Tibial artery (tissue), 4 donors: ENCODE measurements around the gene ZNF346.
"Not testable (repeated sequence)": the region's sequence is repeated elsewhere in the genome, so short reads cannot be mapped to it uniquely, and the experiment has no call there.

Experiments used
- DNase-seq, 2 donors: peaks; one replicate each; pipeline ENCODE4 v3.0.0-alpha.2; 2019
- H3K27ac ChIP-seq, 2 donors: fragments of 200-600 bp; sonication (generic) in 1 of 2; 1 replicate in 1 of 2; 2 replicates in 1 of 2; pipeline ENCODE4 v1.5.1; 2018 to 2019; ENCODE audit warnings: mild to moderate bottlenecking in 1 of 2
- H3K27me3 ChIP-seq, 2 donors: fragments of 200-600 bp; sonication (generic) in 1 of 2; one replicate each; pipeline versions ENCODE4 v1.5.1 to v1.6.0; 2016 to 2019
- H3K36me3 ChIP-seq, 3 donors: fragments of 200-600 bp; sonication (generic) in 2 of 3; one replicate each; pipeline ENCODE4 v1.5.1; 2016 to 2019; ENCODE audit warnings: mild to moderate bottlenecking in 2 of 3
- H3K4me1 ChIP-seq, 4 donors: fragments of 200-600 bp; sonication (generic) in 2 of 4; 1 replicate in 3 of 4; 2 replicates in 1 of 4; pipeline ENCODE4 v1.5.1; 2016 to 2019
- H3K4me3 ChIP-seq, 2 donors: fragments of 200-600 bp; sonication (generic) in 1 of 2; 1 replicate in 1 of 2; 2 replicates in 1 of 2; pipeline ENCODE4 v1.5.1; 2018 to 2019; ENCODE audit warnings: mild to moderate bottlenecking in 2 of 2
- H3K9me3 ChIP-seq, 3 donors: fragments of 200-600 bp; sonication (generic) in 1 of 3; one replicate each; pipeline ENCODE4 v1.5.1; 2016 to 2019
- intact Hi-C: fragments of 100-400 bp; cut with DNase I; formaldehyde crosslinking; loops from one replicate; pipeline ENCODE4 v1.15.0; 2023; ENCODE audit warnings: low total_unique reads
- TF ChIP-seq, protein P1 (sequence below), 2 experiments: fragments of 200-600 bp in 1 of 2; fragments of 450-650 bp in 1 of 2; IDR thresholded peaks; one replicate each; pipeline ENCODE4 v1.5.1; 2017 to 2019; ENCODE audit warnings: antibody characterized with exemption in 2 of 2, mild to moderate bottlenecking in 1 of 2, moderate library complexity in 1 of 2

Gene ZNF346

GRCh38 chr5:177022386-177023302, at the start of gene ZNF346:
TSS of gene ZNF346 (plus strand) at chr5:177022696. CDS start at chr5:177022739, 43 bp downstream.
- Histone ChIP-seq H3K36me3 (peaks cover 0 to 6% (median 0%) of the 10 kb centered on the region in 3 donors), H3K27ac (peak within 1 kb of the TSS; percentile 83 to 91), H3K4me1 (peaks cover 0 to 13% (median 11%) of the 10 kb centered on the region in 4 donors), H3K27me3 (no peaks in the 10 kb centered on the region), H3K4me3 (peak within 1 kb of the TSS; percentile 90 to 93), H3K9me3 (no peaks in the 10 kb centered on the region)
- TF ChIP-seq, protein P1, sequence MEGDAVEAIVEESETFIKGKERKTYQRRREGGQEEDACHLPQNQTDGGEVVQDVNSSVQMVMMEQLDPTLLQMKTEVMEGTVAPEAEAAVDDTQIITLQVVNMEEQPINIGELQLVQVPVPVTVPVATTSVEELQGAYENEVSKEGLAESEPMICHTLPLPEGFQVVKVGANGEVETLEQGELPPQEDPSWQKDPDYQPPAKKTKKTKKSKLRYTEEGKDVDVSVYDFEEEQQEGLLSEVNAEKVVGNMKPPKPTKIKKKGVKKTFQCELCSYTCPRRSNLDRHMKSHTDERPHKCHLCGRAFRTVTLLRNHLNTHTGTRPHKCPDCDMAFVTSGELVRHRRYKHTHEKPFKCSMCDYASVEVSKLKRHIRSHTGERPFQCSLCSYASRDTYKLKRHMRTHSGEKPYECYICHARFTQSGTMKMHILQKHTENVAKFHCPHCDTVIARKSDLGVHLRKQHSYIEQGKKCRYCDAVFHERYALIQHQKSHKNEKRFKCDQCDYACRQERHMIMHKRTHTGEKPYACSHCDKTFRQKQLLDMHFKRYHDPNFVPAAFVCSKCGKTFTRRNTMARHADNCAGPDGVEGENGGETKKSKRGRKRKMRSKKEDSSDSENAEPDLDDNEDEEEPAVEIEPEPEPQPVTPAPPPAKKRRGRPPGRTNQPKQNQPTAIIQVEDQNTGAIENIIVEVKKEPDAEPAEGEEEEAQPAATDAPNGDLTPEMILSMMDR (IDR thresholded peaks at IDR 0.05): peak; percentile 49
- peak; percentile 90 to 94 for DNase-seq
- intact Hi-C loops: no loop called here

DNA sequence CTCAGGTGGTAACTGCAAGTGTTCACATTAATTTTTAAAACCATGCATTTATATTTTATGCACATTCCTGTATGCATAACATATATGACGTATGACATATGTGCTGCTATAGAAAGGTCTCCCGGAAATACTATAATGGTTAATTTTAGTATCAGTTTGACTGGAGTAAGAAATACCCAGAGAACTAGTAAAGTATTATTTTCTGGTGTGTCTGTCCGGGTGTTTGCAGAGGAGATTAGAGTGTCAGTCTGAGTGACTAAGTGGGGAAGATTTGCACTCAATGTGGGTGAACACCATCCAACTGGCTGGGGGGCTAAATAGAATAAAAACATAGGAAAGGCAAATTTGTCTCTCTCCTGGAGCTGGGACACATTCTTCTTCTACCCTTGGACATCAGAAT, 42.8 kb upstream of the ZNF346 start:
- intact Hi-C loops: no loop called here
- TF ChIP-seq, protein P1 (IDR thresholded peaks at IDR 0.05): no peak
- DNase-seq: no peak
- no peaks in the 10 kb centered on the region for H3K4me1 ChIP-seq
- no peak overlapping the region for H3K27ac ChIP-seq
- no peaks in the 10 kb centered on the region for H3K27me3 ChIP-seq
- H3K9me3 ChIP-seq: no peaks in the 10 kb centered on the region
- H3K36me3 ChIP-seq: peaks cover 28 to 44% (median 29%) of the 10 kb centered on the region in 3 donors
- H3K4me3 ChIP-seq: no peak overlapping the region

GRCh38 chr5:176980818-176981217, 41.7 kb upstream of the ZNF346 start:
- peaks cover 0 to 4% (median 0%) of the 10 kb centered on the region in 4 donors for H3K4me1 ChIP-seq
- DNase-seq: no peak
- TF ChIP-seq, protein P1 (IDR thresholded peaks at IDR 0.05): no peak
- intact Hi-C loops: no loop called here
- H3K27me3 ChIP-seq: no peaks in the 10 kb centered on the region
- no peak overlapping the region for H3K4me3 ChIP-seq
- H3K36me3 ChIP-seq: peaks cover 25 to 40% (median 27%) of the 10 kb centered on the region in 3 donors
- H3K27ac ChIP-seq: no peak overlapping the region
- no peaks in the 10 kb centered on the region for H3K9me3 ChIP-seq

GRCh38 chr5:176983112-176983511, 39.4 kb upstream of the ZNF346 start:
- H3K27ac ChIP-seq, DNase-seq, intact Hi-C loops, H3K27me3 ChIP-seq, H3K9me3 ChIP-seq, H3K4me3 ChIP-seq, H3K4me1 ChIP-seq: not testable (repeated sequence)
- H3K36me3 ChIP-seq: peaks cover 25 to 39% (median 27%) of the 10 kb centered on the region in 3 donors

DNA sequence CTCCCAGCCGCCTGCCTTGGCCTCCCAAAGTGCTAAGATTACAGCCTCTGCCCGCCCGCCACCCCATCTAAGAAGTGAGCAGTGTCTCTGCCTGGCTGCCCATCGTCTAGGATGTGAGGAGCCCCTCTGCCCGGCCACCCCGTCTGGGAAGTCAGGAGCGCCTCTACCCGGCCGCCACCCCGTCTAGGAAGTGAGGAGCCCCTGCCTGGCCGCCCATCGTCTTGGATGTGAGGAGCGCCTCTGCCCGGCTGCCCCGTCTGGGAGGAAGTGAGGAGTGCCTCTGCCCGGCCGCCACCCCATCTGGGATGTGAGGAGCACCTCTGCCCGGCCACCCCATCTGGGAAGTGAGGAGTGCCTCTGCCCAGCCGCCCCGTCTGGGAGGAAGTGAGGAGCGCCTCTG, 38.9 kb upstream of the ZNF346 start:
- DNase-seq, H3K4me3 ChIP-seq, H3K4me1 ChIP-seq, H3K9me3 ChIP-seq, H3K27me3 ChIP-seq, intact Hi-C loops, H3K27ac ChIP-seq: not testable (repeated sequence)
- peaks cover 25 to 37% (median 27%) of the 10 kb centered on the region in 3 donors for H3K36me3 ChIP-seq

DNA sequence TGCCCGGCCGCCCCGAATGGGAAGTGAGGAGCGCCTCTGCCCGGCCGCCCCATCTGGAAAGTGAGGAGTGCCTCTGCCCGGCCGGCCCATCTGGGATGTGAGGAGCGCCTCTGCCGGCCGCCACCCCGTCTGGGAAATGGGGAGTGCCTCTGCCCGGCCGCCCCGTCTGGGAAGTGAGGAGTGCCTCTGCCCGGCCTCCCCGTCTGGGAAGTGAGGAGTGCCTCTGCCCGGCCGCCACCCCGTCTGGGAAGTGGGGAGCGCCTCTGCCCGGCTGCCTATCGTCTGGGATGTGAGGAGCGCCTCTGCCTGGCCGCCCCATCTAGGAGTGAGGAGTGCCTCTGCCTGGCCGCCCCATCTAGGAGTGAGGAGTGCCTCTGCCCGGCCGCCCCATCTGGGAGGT, 38.3 kb upstream of the ZNF346 start:
- H3K27ac ChIP-seq, intact Hi-C loops, H3K4me1 ChIP-seq, H3K4me3 ChIP-seq, H3K9me3 ChIP-seq, DNase-seq, H3K27me3 ChIP-seq: not testable (repeated sequence)
- peaks cover 21 to 31% (median 23%) of the 10 kb centered on the region in 3 donors for H3K36me3 ChIP-seq

DNA sequence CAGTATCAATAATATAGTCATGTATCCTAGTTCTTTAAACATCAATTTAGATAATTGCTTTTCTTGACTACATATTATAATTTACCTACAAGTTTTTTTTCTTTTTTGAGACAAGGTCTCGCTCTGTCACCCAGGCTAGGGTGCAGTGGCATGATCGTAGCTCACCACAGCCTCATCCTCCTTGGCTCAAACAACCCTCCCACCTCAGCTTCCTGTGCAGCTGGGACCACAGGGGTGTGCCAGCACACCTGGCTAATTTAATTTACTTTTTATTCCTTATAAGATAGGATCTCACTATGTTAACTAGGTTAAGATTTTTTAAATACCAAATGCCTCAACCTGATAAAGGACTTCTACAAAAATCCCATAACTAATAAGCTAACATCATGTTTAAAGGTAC, 37.0 kb upstream of the ZNF346 start:
- Histone ChIP-seq H3K27me3 (no peaks in the 10 kb centered on the region), H3K36me3 (peaks cover 11 to 19% (median 12%) of the 10 kb centered on the region in 3 donors), H3K9me3 (no peaks in the 10 kb centered on the region), H3K27ac (no peak overlapping the region), H3K4me1 (peaks cover 0 to 6% (median 2%) of the 10 kb centered on the region in 4 donors), H3K4me3 (no peak overlapping the region)
- TF ChIP-seq, protein P1 (IDR thresholded peaks at IDR 0.05): no peak
- no peak for DNase-seq
- intact Hi-C loops: no loop called here
